GM12878 (cell line): Measurements from ENCODE around the gene FAM89B. TPM values are rescaled to one million over a fixed set of nuclear protein-coding genes. Genes with fewer than 3 reads are reported as not detected.

Experiments
- ATAC-seq: fragments of 200-7000 bp; cut with Tn5 transposase; 3 replicates; pipeline ENCODE4 v1.9.1; 2020; ENCODE audit warnings: mild to moderate bottlenecking, moderate library complexity
- BruUV-seq: library from RNA; stranded (reverse); fragments of 400-500 nt; replicated peaks from 2 replicates; lab custom pipeline; 2021; lab: Mats Ljungman, UMichigan
- CTCF ChIA-PET: fragments of 300-600 bp; sonication (Branson Sonifier 250); formaldehyde crosslinking; extraction: SDS; loops from one replicate; lab custom pipeline; 2021; ENCODE audit warnings: inconsistent platforms; lab: Yijun Ruan, JAX
- POLR2A ChIA-PET: fragments of 350-600 bp; formaldehyde crosslinking; extraction: SDS; loops from one replicate; lab custom pipeline; 2021; ENCODE audit warnings: inconsistent platforms; lab: Charles Lee
- RAD21 ChIA-PET: fragments of 300-600 bp; sonication (Branson Sonifier 250); formaldehyde crosslinking; loops from one replicate; lab custom pipeline; 2023; ENCODE audit warnings: antibody characterized with exemption; ENCODE audit not compliant: unreplicated experiment; lab: Charles Lee
- SMC1A ChIA-PET: fragments of 300-600 bp; sonication (Branson Sonifier 250); formaldehyde crosslinking; loops from one replicate; lab custom pipeline; 2023; ENCODE audit not compliant: unreplicated experiment, uncharacterized antibody; lab: Charles Lee
- DNase-seq: peaks from one replicate; pipeline ENCODE4 v3.0.0-alpha.2; 2011; ENCODE audit warnings: low read depth, low spot score
- FAIRE-seq: peaks from 3 replicates; lab custom pipeline; 2011; peaks lifted over from hg19 to GRCh38; lab: Jason Lieb, UNC
- H2AFZ ChIP-seq: 2 replicates; pipeline ENCODE4 v1.6.0; 2011; ENCODE audit warnings: low read depth, low read length, control low read depth; ENCODE audit not compliant: control insufficient read depth
- H3K27ac ChIP-seq: 2 replicates; pipeline ENCODE4 v1.5.1; 2011; ENCODE audit warnings: control low read depth; ENCODE audit not compliant: control insufficient read depth, insufficient read depth
- H3K27me3 ChIP-seq, 2 experiments: replicated peaks in 1 of 2; 2 replicates each; pipeline versions ENCODE4 v1.6.0 to v1.6.1; 2011; ENCODE audit warnings: low read length in 1 of 2; ENCODE audit not compliant: control insufficient read depth in 2 of 2, insufficient read depth in 2 of 2
- H3K36me3 ChIP-seq, 2 experiments: 2 replicates each; pipeline ENCODE4 v1.5.1; 2011; ENCODE audit warnings: low read length in 1 of 2; ENCODE audit not compliant: control insufficient read depth in 2 of 2, insufficient read depth in 2 of 2
- H3K4me1 ChIP-seq: 2 replicates; pipeline ENCODE4 v1.6.1; 2011; ENCODE audit warnings: mild to moderate bottlenecking, low read length, moderate library complexity, mixed read lengths; ENCODE audit not compliant: control insufficient read depth, insufficient read depth
- H3K4me2 ChIP-seq: 2 replicates; pipeline ENCODE4 v1.6.0; 2011; ENCODE audit warnings: control low read depth; ENCODE audit not compliant: control insufficient read depth, insufficient read depth
- H3K4me3 ChIP-seq: fragments of 200-600 bp; sonication (generic); 2 replicates; pipeline ENCODE4 v1.5.1; 2016
- H3K79me2 ChIP-seq: 2 replicates; pipeline ENCODE4 v1.6.0; 2011; ENCODE audit warnings: low read length; ENCODE audit not compliant: control insufficient read depth, insufficient read depth
- H3K9ac ChIP-seq: 2 replicates; pipeline ENCODE4 v1.8.0; 2011; ENCODE audit warnings: low read length, control low read depth, mixed read lengths; ENCODE audit not compliant: control insufficient read depth, insufficient read depth
- H3K9me3 ChIP-seq: replicated peaks from 3 replicates; pipeline ENCODE4 v1.5.1; 2011; ENCODE audit warnings: mild to moderate bottlenecking, low read length; ENCODE audit not compliant: control insufficient read depth, insufficient read depth
- H4K20me1 ChIP-seq: 2 replicates; pipeline ENCODE4 v1.6.0; 2011; ENCODE audit not compliant: control insufficient read depth, insufficient read depth
- BMI1 ChIP-seq: fragments of 450-650 bp; IDR thresholded peaks from 2 replicates; pipeline ENCODE4 v1.6.1; 2016; ENCODE audit warnings: mild to moderate bottlenecking, moderate library complexity, borderline replicate concordance
- CHD4 ChIP-seq: fragments of 200-600 bp; sonication (generic); IDR thresholded peaks from 2 replicates; pipeline ENCODE4 v1.6.1; 2016; ENCODE audit warnings: mild to moderate bottlenecking
- IKZF1 ChIP-seq: fragments of 450-650 bp; conservative IDR thresholded peaks from 2 replicates; pipeline ENCODE4 v1.6.1; 2017; ENCODE audit warnings: antibody characterized with exemption, mild to moderate bottlenecking
- NFIC ChIP-seq: IDR thresholded peaks from 2 replicates; pipeline ENCODE4 v1.6.1; 2012; ENCODE audit warnings: low read depth, mild to moderate bottlenecking, inconsistent platforms, low read length, moderate library complexity
- NFXL1 ChIP-seq: fragments of 450-650 bp; IDR thresholded peaks from 2 replicates; pipeline ENCODE4 v1.6.1; 2017; ENCODE audit warnings: antibody characterized with exemption, mild to moderate bottlenecking, borderline replicate concordance
- NR2C2 ChIP-seq: IDR thresholded peaks from 2 replicates; pipeline ENCODE4 v1.6.1; 2011; ENCODE audit warnings: borderline replicate concordance, low read depth; ENCODE audit not compliant: control insufficient read depth, insufficient read length
- PAX5 ChIP-seq: IDR thresholded peaks from 2 replicates; pipeline ENCODE4 v1.6.1; 2011; ENCODE audit warnings: low read depth, low read length, borderline replicate concordance
- PML ChIP-seq: IDR thresholded peaks from 2 replicates; pipeline ENCODE4 v1.6.1; 2012; ENCODE audit warnings: low read length, inconsistent platforms
- POLR2A ChIP-seq: IDR thresholded peaks from 2 replicates; pipeline ENCODE4 v1.6.1; 2011; ENCODE audit warnings: low read depth, mild to moderate bottlenecking, low read length
- RELA ChIP-seq: fragments of 450-650 bp; IDR thresholded peaks from 2 replicates; pipeline ENCODE4 v1.8.0; 2014; ENCODE audit warnings: borderline replicate concordance; ENCODE audit not compliant: partially characterized antibody
- SP1 ChIP-seq: IDR thresholded peaks from one replicate; pipeline ENCODE4 v1.6.1; 2011; ENCODE audit warnings: low read depth, low read length
- STAT1 ChIP-seq: fragments of 450-650 bp; conservative IDR thresholded peaks from 2 replicates; pipeline ENCODE4 v1.6.1; 2014; ENCODE audit warnings: antibody characterized with exemption, mild to moderate bottlenecking
- SUZ12 ChIP-seq: fragments of 200-600 bp; sonication (generic); IDR thresholded peaks from one replicate; pipeline ENCODE4 v1.6.1; 2018; ENCODE audit warnings: antibody characterized with exemption, mild to moderate bottlenecking; ENCODE audit not compliant: unreplicated experiment
- TBL1XR1 ChIP-seq: IDR thresholded peaks from 2 replicates; pipeline ENCODE4 v1.6.1; 2012; ENCODE audit warnings: low read depth, low read length, improper control_type of control experiment
- WGBS: methylation state at CpG from one replicate; pipeline ENCODE4 v1.1.6; 2016; ENCODE audit warnings: low lambda C conversion rate; ENCODE audit not compliant: insufficient replicate concordance, insufficient coverage; ENCODE audit errors: missing lambda C conversion rate; 5-methylcytosine and 5-hydroxymethylcytosine counted together
- in situ Hi-C: fragments of 300-500 bp; cut with MboI; formaldehyde crosslinking; loops from 9 replicates; pipeline ENCODE4 v1.14.3; 2018; ENCODE audit warnings: mixed read lengths
- intact Hi-C: fragments of 100-400 bp; cut with micrococcal nuclease; formaldehyde crosslinking; loops from one replicate; pipeline ENCODE4 v1.14.2; 2022; ENCODE audit not compliant: unreplicated experiment
- polyA plus RNA-seq, 11 experiments: library from polyadenylated mRNA; depleted of rRNA in 4 of 11; unstranded in 6 of 11; stranded (reverse) in 5 of 11; fragments of >200 nt; fragmentation: Nextera tagmentation in 4 of 11; fragmentation: Illumina TruSeq in 1 of 11; extraction: Ambion mirVana in 4 of 11; extraction: Trizol in 1 of 11; gene quantifications; 1 replicate in 1 of 11; 2 replicates in 10 of 11; pipeline versions ENCODE4 v1.2.1 to v1.2.3, GENCODE V29; 2011 to 2016; ENCODE audit warnings: inconsistent platforms in 2 of 11, missing spikeins in 2 of 11, low read depth in 1 of 11
- total RNA-seq, 4 experiments: library from RNA; depleted of rRNA in 3 of 4; stranded (reverse); fragments of >200 nt in 3 of 4; fragmentation: Illumina TruSeq in 1 of 4; extraction: Trizol in 1 of 4; gene quantifications; 2 replicates each; pipeline versions ENCODE4 v1.2.1 to v1.2.3, GENCODE V29; 2013 to 2021
- TF ChIP-seq, protein P1 (sequence below): fragments of 450-650 bp; IDR thresholded peaks from 2 replicates; pipeline ENCODE4 v1.6.1; 2017; ENCODE audit warnings: mild to moderate bottlenecking, moderate library complexity
- TF ChIP-seq, protein P2 (sequence below): IDR thresholded peaks from 2 replicates; pipeline ENCODE4 v1.6.1; 2011; ENCODE audit warnings: borderline replicate concordance, low read depth, mild to moderate bottlenecking, moderate library complexity, low read length; ENCODE audit not compliant: insufficient read depth, poor library complexity, severe bottlenecking

FAM89B gene
- total and polyA plus RNA-seq, 10 of the 15 experiments (the other 5 are each of a cell fraction or from before 2014, with no cell fraction given): 0.34 to 36.7 (median 9.8) TPM

DNA sequence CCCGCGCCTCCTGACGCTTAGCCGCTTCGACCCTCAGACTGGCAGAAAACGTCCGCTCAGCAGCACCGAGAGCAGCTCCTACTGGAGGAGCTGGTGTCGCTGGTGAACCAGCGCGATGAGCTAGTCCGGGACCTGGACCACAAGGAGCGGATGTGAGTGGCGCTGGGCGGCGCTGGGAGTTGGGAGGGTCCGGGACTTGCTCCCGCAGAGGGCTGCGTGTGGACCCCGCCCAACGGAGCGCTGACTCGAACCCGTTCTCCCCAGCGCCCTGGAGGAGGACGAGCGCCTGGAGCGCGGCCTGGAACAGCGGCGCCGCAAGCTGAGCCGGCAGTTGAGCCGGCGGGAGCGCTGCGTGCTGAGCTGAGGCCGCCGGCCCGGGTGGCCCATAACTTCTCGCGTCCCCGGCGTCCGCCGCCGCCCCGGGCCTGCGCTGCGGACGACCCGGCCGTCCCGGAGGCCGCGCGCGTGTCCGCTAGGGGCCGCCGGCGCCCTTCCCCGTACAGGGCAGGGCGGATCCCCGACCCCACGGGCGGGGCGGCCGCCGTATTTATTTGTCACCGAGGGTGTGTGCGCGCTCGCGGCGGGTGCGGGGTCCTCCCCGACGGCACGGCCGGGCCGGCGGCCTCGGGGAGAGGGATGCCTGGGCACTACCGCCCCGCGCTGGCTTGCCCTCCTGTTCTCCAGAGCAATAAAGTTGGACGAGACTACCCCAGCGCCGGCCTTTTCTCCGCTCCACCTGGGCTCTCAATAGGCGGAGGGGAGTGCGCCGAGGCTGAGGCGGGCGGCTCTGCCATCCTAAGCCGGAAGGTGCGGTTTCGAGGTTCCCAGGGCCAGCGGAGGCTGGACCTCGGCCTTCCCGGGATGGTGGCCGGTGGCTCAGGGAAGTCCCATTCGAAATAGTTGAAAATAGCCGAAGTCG is 19.9 kb downstream of the FAM89B start (continued):
- TF ChIP-seq, protein P1, sequence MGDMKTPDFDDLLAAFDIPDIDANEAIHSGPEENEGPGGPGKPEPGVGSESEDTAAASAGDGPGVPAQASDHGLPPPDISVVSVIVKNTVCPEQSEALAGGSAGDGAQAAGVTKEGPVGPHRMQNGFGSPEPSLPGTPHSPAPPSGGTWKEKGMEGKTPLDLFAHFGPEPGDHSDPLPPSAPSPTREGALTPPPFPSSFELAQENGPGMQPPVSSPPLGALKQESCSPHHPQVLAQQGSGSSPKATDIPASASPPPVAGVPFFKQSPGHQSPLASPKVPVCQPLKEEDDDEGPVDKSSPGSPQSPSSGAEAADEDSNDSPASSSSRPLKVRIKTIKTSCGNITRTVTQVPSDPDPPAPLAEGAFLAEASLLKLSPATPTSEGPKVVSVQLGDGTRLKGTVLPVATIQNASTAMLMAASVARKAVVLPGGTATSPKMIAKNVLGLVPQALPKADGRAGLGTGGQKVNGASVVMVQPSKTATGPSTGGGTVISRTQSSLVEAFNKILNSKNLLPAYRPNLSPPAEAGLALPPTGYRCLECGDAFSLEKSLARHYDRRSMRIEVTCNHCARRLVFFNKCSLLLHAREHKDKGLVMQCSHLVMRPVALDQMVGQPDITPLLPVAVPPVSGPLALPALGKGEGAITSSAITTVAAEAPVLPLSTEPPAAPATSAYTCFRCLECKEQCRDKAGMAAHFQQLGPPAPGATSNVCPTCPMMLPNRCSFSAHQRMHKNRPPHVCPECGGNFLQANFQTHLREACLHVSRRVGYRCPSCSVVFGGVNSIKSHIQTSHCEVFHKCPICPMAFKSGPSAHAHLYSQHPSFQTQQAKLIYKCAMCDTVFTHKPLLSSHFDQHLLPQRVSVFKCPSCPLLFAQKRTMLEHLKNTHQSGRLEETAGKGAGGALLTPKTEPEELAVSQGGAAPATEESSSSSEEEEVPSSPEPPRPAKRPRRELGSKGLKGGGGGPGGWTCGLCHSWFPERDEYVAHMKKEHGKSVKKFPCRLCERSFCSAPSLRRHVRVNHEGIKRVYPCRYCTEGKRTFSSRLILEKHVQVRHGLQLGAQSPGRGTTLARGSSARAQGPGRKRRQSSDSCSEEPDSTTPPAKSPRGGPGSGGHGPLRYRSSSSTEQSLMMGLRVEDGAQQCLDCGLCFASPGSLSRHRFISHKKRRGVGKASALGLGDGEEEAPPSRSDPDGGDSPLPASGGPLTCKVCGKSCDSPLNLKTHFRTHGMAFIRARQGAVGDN: no peak
- TF ChIP-seq SP1: no peak
- TF ChIP-seq NFIC: no peak
- no peak for TF ChIP-seq BMI1

- Histone ChIP-seq H3K9me3 (no peaks in the 10 kb centered on the region), H2AFZ (no peak overlapping the region), H3K4me3 (no peak overlapping the region), H4K20me1 (no peaks in the 10 kb centered on the region), H3K79me2 (peaks cover 5% of the 10 kb centered on the region), H3K4me2 (no peak overlapping the region), H3K27me3 (no peaks in the 10 kb centered on the region), H3K9ac (no peak overlapping the region), H3K36me3 (peaks cover 0 to 2% of the 10 kb centered on the region in 2 experiments; a peak in 3 of 4 replicates), H3K27ac (no peak overlapping the region), H3K4me1 (peaks cover 19% of the 10 kb centered on the region)
- FAIRE-seq: no peak
- ChIA-PET SMC1A (interaction anchor here (1.3 to 2.3 kb wide), 8 partner anchors 11 to 124 kb away, joined by 3 to 18 read pairs (median 6); partner anchors contain the start of genes EHBP1L1, FAM89B and PCNX3), CTCF (interaction anchor here (1.1 to 3.3 kb wide), 11 partner anchors 10 to 367 kb away, joined by 3 to 39 read pairs (median 10); partner anchors contain the start of genes EHBP1L1, FAM89B, PCNX3 and ZNRD2), POLR2A (interaction anchor here (0.7 to 2.2 kb wide), 5 partner anchors 12 to 45 kb away, joined by 3 to 12 read pairs (median 4); partner anchors contain the start of genes FAM89B and SIPA1), RAD21 (interaction anchor here (1.0 to 2.8 kb wide), 6 partner anchors 17 to 52 kb away, joined by 3 to 18 read pairs (median 9); partner anchors contain the start of genes EHBP1L1, FAM89B, MAP3K11 and SIPA1)
- no TSS peak for BruUV-seq
- intact Hi-C loops: no loop called here
- ATAC-seq: no peak
- in situ Hi-C loops: no loop called here
- 86% methylated on average over 22 of the region's 22 CpGs for WGBS
- no peak for DNase-seq
- TF ChIP-seq NFIC: no peak
- TF ChIP-seq NFXL1: no peak
- no peak for TF ChIP-seq NR2C2
- TF ChIP-seq, protein P2, sequence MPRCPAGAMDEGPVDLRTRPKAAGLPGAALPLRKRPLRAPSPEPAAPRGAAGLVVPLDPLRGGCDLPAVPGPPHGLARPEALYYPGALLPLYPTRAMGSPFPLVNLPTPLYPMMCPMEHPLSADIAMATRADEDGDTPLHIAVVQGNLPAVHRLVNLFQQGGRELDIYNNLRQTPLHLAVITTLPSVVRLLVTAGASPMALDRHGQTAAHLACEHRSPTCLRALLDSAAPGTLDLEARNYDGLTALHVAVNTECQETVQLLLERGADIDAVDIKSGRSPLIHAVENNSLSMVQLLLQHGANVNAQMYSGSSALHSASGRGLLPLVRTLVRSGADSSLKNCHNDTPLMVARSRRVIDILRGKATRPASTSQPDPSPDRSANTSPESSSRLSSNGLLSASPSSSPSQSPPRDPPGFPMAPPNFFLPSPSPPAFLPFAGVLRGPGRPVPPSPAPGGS: no peak
- TF ChIP-seq SUZ12: no peak
- TF ChIP-seq STAT1: no peak
- TF ChIP-seq TBL1XR1: no peak
- no peak for TF ChIP-seq CHD4
- no peak for TF ChIP-seq IKZF1
- TF ChIP-seq RELA: no peak
- no peak for TF ChIP-seq PML
- no peak; the same call in 1 of the 2 replicates for TF ChIP-seq POLR2A
- no peak for TF ChIP-seq PAX5
Observed at GRCh38 chr11:65592858-65593517, 20.6 kb downstream of the FAM89B start.
